Fibroblast of skin of left quadriceps (primary cell): ENCODE data around the gene ASCC2.
"Not testable (repeated sequence)": the region's sequence is repeated elsewhere in the genome, so short reads cannot be mapped to it uniquely, and the experiment has no call there.

Experiments
- DNase-seq, 2 experiments: peaks; one replicate each; pipeline ENCODE4 v3.0.0-alpha.2; 2013; ENCODE audit warnings: low read depth in 2 of 2

The ASCC2 gene

GRCh38 chr22:29855611-29856181, 17.6 kb upstream of the ASCC2 start:
- no peak for DNase-seq

- no peak for DNase-seq
Observed at GRCh38 chr22:29854432-29854831, 16.4 kb upstream of the ASCC2 start.

GRCh38 chr22:29848111-29848510, 10.0 kb upstream of the ASCC2 start:
- no peak for DNase-seq

- no peak for DNase-seq
Observed at GRCh38 chr22:29846290-29846689, 8.2 kb upstream of the ASCC2 start.

- peak; percentile 40 to 42 for DNase-seq
Observed at GRCh38 chr22:29842740-29843139, 4.7 kb upstream of the ASCC2 start.

- DNase-seq = no peak
Observed at GRCh38 chr22:29842172-29842571, 4.1 kb upstream of the ASCC2 start.

- DNase-seq = no peak
Observed at GRCh38 chr22:29840498-29840897, 2.4 kb upstream of the ASCC2 start.

- DNase-seq = no peak
Observed at GRCh38 chr22:29839039-29839438, 965 bp upstream of the ASCC2 start.

- no peak for DNase-seq
Observed at GRCh38 chr22:29838599-29838956, 504 bp upstream of the ASCC2 start.

GRCh38 chr22:29836791-29837370, 1.2 kb downstream of the ASCC2 start:
- not testable (repeated sequence) for DNase-seq

- DNase-seq = no peak
Observed at GRCh38 chr22:29834046-29834445, 4.0 kb downstream of the ASCC2 start.

GRCh38 chr22:29833392-29833965, 4.6 kb downstream of the ASCC2 start:
- DNase-seq = no peak

- no peak for DNase-seq
Observed at GRCh38 chr22:29831958-29832357, 6.1 kb downstream of the ASCC2 start.

GRCh38 chr22:29831186-29831921, 6.7 kb downstream of the ASCC2 start:
- no peak for DNase-seq

- no peak for DNase-seq
Observed at GRCh38 chr22:29830585-29830984, 7.5 kb downstream of the ASCC2 start.

GRCh38 chr22:29827726-29828125, 10.3 kb downstream of the ASCC2 start:
- peak; percentile 12 to 14 for DNase-seq

GRCh38 chr22:29827091-29827490, 11.0 kb downstream of the ASCC2 start:
- no peak for DNase-seq

GRCh38 chr22:29825578-29825977, 12.5 kb downstream of the ASCC2 start:
- DNase-seq = no peak

- no peak for DNase-seq
Observed at GRCh38 chr22:29824677-29825076, 13.4 kb downstream of the ASCC2 start.

- DNase-seq = peak; percentile 74 to 75
Observed at GRCh38 chr22:29821291-29822016, 16.6 kb downstream of the ASCC2 start.

- DNase-seq = no peak
Observed at GRCh38 chr22:29820961-29821290, 17.1 kb downstream of the ASCC2 start.

- DNase-seq = no peak
Observed at GRCh38 chr22:29819501-29819900, 18.6 kb downstream of the ASCC2 start.
